Urothelium cell line (cell line): Measurements from ENCODE around the gene SNRPD3.
A peak's percentile ranks its signal among the peaks of the same experiment; 100 is the strongest.
"Not testable (repeated sequence)": the region's sequence is repeated elsewhere in the genome, so short reads cannot be mapped to it uniquely, and the experiment has no call there.

Source experiments
- DNase-seq: peaks from one replicate; pipeline ENCODE4 v3.0.0; 2011; ENCODE audit warnings: low spot score, mixed read lengths
- FAIRE-seq: peaks from 2 replicates; lab custom pipeline; 2011; peaks lifted over from hg19 to GRCh38; lab: Jason Lieb, UNC

The SNRPD3 gene

GRCh38 chr22:24589518-24590030 lies 33.8 kb downstream of the SNRPD3 start:
- DNase-seq (no peak), FAIRE-seq (no peak)

- DNase-seq, result no peak
- no peak for FAIRE-seq
Measured at GRCh38 chr22:24590596-24591173, 34.9 kb downstream of the SNRPD3 start.

- no peak for FAIRE-seq
- no peak for DNase-seq
Measured at GRCh38 chr22:24591286-24591830, 35.6 kb downstream of the SNRPD3 start.

- DNase-seq, result no peak
- peak; percentile 69 for FAIRE-seq
Measured at GRCh38 chr22:24592058-24592850, 36.5 kb downstream of the SNRPD3 start.

GRCh38 chr22:24592851-24593558 lies 37.2 kb downstream of the SNRPD3 start, which contains the start of gene LRRC75B:
LRRC75B (minus strand) TSS chr22:24593073; CDS start chr22:24593039, 34 bp downstream.
- peak; percentile 56 for FAIRE-seq

GRCh38 chr22:24593559-24593835 lies 37.7 kb downstream of the SNRPD3 start:
- not testable (repeated sequence) for FAIRE-seq, DNase-seq

More at GRCh38 chr22:24592851-24593558, 37.2 kb downstream of the SNRPD3 start, which contains the start of gene LRRC75B:
- peak; percentile 92 for DNase-seq

- DNase-seq, result no peak
Measured at GRCh38 chr22:24593836-24594568, 38.2 kb downstream of the SNRPD3 start.

GRCh38 chr22:24594569-24595120 lies 38.8 kb downstream of the SNRPD3 start:
- no peak for DNase-seq
- FAIRE-seq, result no peak

More at GRCh38 chr22:24593836-24594568, 38.2 kb downstream of the SNRPD3 start:
- peak; percentile 53 for FAIRE-seq

GRCh38 chr22:24595228-24595627 lies 39.4 kb downstream of the SNRPD3 start:
- no peak for DNase-seq
- FAIRE-seq, result no peak

- no peak for DNase-seq
- FAIRE-seq, result no peak
Measured at GRCh38 chr22:24595863-24596262, 40.1 kb downstream of the SNRPD3 start.

- not testable (repeated sequence) for DNase-seq, FAIRE-seq
Measured at GRCh38 chr22:24597076-24597475, 41.3 kb downstream of the SNRPD3 start.

- FAIRE-seq (no peak), DNase-seq (no peak)
Measured at GRCh38 chr22:24599514-24599913, 43.7 kb downstream of the SNRPD3 start.

GRCh38 chr22:24599958-24600715 lies 44.3 kb downstream of the SNRPD3 start:
- FAIRE-seq, DNase-seq: not testable (repeated sequence)

GRCh38 chr22:24601217-24602104 lies 45.7 kb downstream of the SNRPD3 start:
- FAIRE-seq (no peak), DNase-seq (no peak)

GRCh38 chr22:24602105-24602749 lies 46.4 kb downstream of the SNRPD3 start:
- FAIRE-seq, result not testable (repeated sequence)

GRCh38 chr22:24602847-24603769 lies 47.3 kb downstream of the SNRPD3 start, which contains the start of gene GGT1:
GGT1 (plus strand) TSS chr22:24603193; CDS start chr22:24611082, 7,889 bp downstream.
- DNase-seq, result not testable (repeated sequence)

More at GRCh38 chr22:24602105-24602749, 46.4 kb downstream of the SNRPD3 start:
- not testable (repeated sequence) for DNase-seq

More at GRCh38 chr22:24602847-24603769, 47.3 kb downstream of the SNRPD3 start, which contains the start of gene GGT1:
- not testable (repeated sequence) for FAIRE-seq
